HG03066 (cell line): ENCODE results near the gene PRKCA.

Source experiments
- ATAC-seq: cut with Tn5 transposase; IDR thresholded peaks from one replicate; pipeline ENCODE4 v1.9.1; 2021; ENCODE audit warnings: low read depth; ENCODE audit not compliant: unreplicated experiment

PRKCA gene

DNA sequence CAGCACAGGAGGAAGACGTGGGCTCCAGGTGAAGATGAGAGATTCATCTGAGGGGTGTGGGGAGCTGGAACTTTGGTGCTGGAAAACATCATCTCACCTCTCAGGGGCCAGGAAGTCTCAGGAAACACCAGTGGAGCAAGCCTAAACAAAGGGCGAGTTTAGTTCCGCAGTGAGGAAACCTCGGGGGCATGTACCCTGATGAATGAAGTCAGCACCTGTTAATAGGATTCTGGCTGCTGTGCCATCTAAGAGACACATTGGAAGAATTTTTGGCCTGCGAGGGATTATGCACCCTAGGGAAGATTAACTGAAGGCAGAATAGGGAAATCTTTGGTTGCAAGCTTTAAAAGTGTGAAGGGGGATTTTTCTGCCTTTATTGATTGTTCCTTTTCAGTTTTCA lies 437.8 kb downstream of the PRKCA start:
- ATAC-seq = no peak

GRCh38 chr17:66743511-66743910 lies 441.1 kb downstream of the PRKCA start:
- no peak for ATAC-seq

GRCh38 chr17:66746736-66747135 lies 444.3 kb downstream of the PRKCA start:
- ATAC-seq = no peak

- ATAC-seq = no peak
Measured at GRCh38 chr17:66747578-66748275, 445.3 kb downstream of the PRKCA start.

GRCh38 chr17:66748578-66748977 lies 446.2 kb downstream of the PRKCA start:
- no peak for ATAC-seq

GRCh38 chr17:66749217-66749832 lies 446.9 kb downstream of the PRKCA start:
- no peak for ATAC-seq

DNA sequence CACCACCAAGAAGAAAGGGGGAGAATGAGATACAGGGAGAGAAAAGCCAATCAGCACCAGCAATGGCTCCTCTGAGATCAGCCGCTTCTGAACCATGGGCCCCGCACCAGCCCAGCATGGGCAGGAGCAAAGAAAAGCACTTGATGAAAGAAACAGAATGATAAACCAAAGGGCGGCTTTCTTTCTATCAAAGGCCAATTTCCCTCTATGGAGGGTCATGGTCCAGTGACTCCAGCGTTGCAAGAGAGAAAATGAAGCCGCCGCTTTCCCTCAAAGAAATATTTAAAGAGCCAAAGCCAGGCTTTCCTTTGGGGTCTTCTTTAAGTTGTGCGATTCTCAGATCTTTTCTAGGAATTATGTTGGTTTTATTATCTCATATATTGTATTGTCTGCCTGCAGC lies 447.7 kb downstream of the PRKCA start:
- no peak for ATAC-seq

- ATAC-seq = no peak
Measured at GRCh38 chr17:66750781-66751543, 448.5 kb downstream of the PRKCA start.

DNA sequence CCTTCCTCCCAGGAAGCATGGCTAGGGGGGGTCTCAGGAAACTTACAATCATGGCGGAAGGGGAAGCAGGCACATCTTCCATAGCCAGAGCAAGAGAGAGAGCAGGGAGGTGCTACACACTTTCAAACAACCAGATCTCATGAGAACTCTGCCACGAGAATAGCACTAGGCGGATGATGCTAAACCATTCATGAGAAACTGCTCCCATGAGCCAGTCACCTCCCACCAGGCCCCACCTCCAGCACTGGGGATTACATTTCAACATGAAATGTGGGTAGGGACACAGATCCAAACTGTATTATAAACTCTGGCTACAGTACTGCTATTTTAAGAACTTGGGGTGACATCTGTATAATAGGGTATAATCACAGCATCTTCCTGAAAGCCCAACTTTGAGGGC lies 449.4 kb downstream of the PRKCA start:
- ATAC-seq = no peak

- no peak for ATAC-seq
Measured at GRCh38 chr17:66752411-66752810, 450.0 kb downstream of the PRKCA start.

GRCh38 chr17:66753126-66753920 lies 450.9 kb downstream of the PRKCA start:
- no peak for ATAC-seq

DNA sequence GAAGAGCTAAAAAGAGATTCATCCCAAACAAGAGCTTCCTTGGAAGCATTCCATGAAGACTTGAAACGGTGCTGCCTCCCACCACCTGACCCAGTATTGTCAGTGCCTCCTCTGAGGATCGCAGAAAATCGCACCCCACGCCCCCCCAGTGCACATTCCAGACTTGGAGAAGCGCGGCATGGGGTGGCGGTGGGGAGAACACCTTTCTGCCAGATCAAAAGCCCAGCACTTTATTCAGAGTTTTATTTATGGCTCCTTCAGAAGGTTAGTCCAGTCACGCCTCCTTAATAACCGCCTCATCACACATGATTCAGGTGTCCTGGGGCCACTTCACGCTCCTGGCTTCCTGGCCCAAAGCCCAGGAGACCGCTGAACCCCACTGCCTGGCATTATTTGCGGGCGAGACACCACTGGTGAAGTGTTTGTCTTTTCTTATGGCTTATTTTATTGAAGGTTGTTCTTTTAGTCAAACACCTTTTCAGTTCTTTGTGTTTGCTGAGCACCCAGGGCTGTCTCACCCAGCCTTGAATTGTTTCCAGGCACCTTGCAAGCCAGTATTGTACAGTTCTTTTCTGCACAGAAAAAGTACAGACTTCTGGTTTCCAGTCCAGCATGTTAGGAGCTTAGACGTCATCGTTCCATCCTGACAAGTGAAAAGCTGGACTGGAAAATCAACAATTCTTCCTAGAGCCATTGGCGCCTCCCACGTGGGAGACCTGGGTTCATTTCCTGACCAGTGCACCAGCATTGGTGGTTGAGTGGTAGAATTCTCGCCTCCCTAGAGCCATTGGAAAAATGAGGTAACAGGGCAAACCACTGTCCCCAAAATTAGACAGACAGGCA lies 452.9 kb downstream of the PRKCA start:
- ATAC-seq = no peak

- no peak for ATAC-seq
Measured at GRCh38 chr17:66755944-66756290, 453.5 kb downstream of the PRKCA start.

- ATAC-seq = no peak
Measured at GRCh38 chr17:66760324-66760723, 457.9 kb downstream of the PRKCA start.

DNA sequence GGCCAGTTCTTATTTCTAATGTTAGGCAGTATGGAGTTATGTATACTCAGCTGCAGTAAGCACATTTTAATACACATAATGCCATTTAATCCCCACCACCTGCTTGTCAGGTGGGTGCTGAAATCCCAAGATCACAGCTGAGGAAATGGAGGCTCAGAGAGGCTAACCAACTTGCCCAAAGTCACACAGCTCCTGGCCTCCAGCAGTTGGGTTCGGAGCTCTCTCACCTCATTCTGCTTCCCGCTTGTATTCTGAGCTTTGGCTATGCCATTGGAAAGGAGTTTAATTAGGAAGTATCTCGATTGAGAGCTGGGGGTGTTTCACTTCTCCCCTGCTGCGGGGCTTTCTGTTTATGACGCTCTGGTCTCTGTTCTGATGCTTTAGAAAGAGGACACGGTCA lies 459.9 kb downstream of the PRKCA start:
- ATAC-seq = no peak

DNA sequence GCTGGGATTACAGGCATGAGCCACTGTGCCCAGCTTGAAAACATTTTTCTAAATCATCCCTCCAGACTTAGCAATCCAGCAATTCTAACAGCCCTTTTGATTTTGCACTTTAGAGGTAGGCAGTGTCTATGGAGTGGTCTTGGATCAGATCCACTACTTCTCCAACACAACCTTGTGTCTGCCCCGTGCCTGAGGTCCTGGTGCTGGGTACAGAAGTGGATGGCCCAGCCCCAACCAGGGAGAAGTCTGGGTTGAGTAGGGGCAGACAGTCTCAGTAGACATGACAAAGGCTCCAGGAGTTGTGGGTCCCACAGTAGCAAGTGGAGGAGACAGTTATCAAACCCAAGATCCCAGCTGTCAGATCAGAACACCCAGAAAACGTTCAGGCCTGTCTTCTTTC lies 460.6 kb downstream of the PRKCA start:
- no peak for ATAC-seq

DNA sequence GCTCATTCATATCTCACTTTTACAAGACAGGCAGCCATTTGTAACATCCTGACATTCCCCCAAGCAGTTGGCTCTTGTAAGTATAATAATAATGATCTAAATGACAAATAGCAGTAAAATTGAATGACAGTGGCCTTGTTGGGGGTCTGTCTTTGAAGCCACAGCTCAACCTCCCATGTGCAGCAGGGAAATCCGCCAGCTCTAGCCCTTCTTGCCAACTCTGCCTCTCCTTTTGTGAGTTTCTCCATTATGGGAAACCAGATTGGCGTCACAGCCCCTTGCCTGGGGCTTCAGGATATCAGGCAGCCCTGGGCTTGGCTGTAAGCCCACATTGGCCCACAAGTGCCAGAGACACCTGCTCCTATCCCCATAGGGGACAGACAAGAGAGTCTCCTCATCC lies 462.1 kb downstream of the PRKCA start:
- ATAC-seq = no peak

DNA sequence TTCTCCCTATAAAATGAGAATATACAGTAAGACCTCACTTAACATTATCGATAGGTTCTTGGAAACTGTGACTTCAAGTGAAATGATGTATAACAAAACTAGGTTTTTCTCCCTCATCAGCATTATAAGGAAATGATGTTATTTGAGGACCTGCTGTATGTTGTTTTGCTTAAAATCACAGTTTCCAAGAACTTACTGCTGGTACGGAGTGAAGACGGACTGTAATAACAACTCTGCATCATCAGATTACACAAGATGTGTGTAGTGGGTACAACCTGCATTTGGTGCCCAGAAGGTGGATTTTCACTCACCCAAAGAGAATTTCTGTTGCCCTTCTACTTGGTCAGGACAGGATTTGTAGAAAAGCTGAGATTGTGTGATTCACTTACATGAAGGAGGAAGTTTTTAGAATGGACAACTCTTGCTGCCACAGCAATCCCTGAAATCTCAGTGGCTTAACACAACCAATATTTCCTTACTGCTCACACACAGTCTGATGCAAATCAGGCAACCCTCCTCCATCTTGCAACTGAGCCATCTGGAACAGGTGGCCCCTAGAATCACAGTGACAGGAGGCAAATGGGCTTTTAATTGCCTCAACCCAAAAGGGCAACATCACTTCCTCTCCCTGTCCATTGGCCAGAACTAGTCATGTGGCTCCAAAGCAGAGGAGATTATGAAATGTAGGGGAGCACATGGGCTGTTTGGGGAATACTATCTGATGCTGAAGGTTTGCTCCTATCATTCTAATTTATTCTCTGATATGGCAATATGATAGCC lies 464.9 kb downstream of the PRKCA start:
- no peak for ATAC-seq

GRCh38 chr17:66769911-66770310 lies 467.5 kb downstream of the PRKCA start:
- ATAC-seq = no peak
